Duodenal mucosa (tissue), 2 donors: ENCODE measurements around the gene MYMK.

Source experiments
- H3K27ac ChIP-seq: one replicate; pipeline ENCODE4 v1.7.0; 2013; ENCODE audit warnings: low read depth, low read length
- H3K27me3 ChIP-seq, 2 donors: one replicate each; pipeline ENCODE4 v1.7.0; 2013; ENCODE audit warnings: low read length in 2 of 2, control low read depth in 1 of 2; ENCODE audit not compliant: insufficient read depth in 2 of 2, control insufficient read depth in 1 of 2
- H3K36me3 ChIP-seq, 2 donors: one replicate each; pipeline ENCODE4 v1.7.0; 2013; ENCODE audit warnings: low read length in 2 of 2, control low read depth in 1 of 2; ENCODE audit not compliant: insufficient read depth in 2 of 2, control insufficient read depth in 1 of 2
- H3K4me1 ChIP-seq, 2 donors: one replicate each; pipeline ENCODE4 v1.7.0; 2013; ENCODE audit warnings: low read length in 2 of 2, control low read depth in 1 of 2; ENCODE audit not compliant: insufficient read depth in 2 of 2, control insufficient read depth in 1 of 2
- H3K4me3 ChIP-seq, 2 donors: one replicate each; pipeline ENCODE4 v1.7.0; 2013; ENCODE audit warnings: low read length in 2 of 2, low read depth in 1 of 2
- H3K9ac ChIP-seq, 2 donors: one replicate each; pipeline ENCODE4 v1.7.0; 2013; ENCODE audit warnings: low read length in 2 of 2, low read depth in 1 of 2
- H3K9me3 ChIP-seq, 2 donors: one replicate each; pipeline ENCODE4 v1.7.0; 2013; ENCODE audit warnings: low read length in 2 of 2, control low read depth in 1 of 2; ENCODE audit not compliant: control insufficient read depth in 1 of 2

MYMK gene

GRCh38 chr9:133475292-133476012, 49.3 kb downstream of the MYMK start:
- Histone ChIP-seq H3K27me3 (peaks cover 0 to 14% of the 10 kb centered on the region in 2 donors), H3K9ac (no peak overlapping the region), H3K4me1 (peaks cover 9 to 27% of the 10 kb centered on the region in 2 donors), H3K27ac (no peak overlapping the region), H3K4me3 (no peak overlapping the region), H3K36me3 (no peaks in the 10 kb centered on the region), H3K9me3 (no peaks in the 10 kb centered on the region)

GRCh38 chr9:133474853-133475252, 49.9 kb downstream of the MYMK start:
- H3K9ac ChIP-seq, result no peak overlapping the region
- peaks cover 12 to 33% of the 10 kb centered on the region in 2 donors for H3K4me1 ChIP-seq
- H3K4me3 ChIP-seq, result no peak overlapping the region
- no peak overlapping the region for H3K27ac ChIP-seq
- no peaks in the 10 kb centered on the region for H3K36me3 ChIP-seq
- H3K27me3 ChIP-seq, result peaks cover 0 to 12% of the 10 kb centered on the region in 2 donors
- no peaks in the 10 kb centered on the region for H3K9me3 ChIP-seq

GRCh38 chr9:133474215-133474614, 50.5 kb downstream of the MYMK start:
- Histone ChIP-seq H3K27ac (no peak overlapping the region), H3K4me3 (no peak overlapping the region), H3K4me1 (peaks cover 16 to 30% of the 10 kb centered on the region in 2 donors), H3K27me3 (peaks cover 0 to 6% of the 10 kb centered on the region in 2 donors), H3K36me3 (peaks cover 0 to under 1% of the 10 kb centered on the region in 2 donors), H3K9ac (no peak overlapping the region), H3K9me3 (no peaks in the 10 kb centered on the region)

- H3K27ac ChIP-seq, result no peak overlapping the region
- H3K36me3 ChIP-seq, result peaks cover 0 to 5% of the 10 kb centered on the region in 2 donors
- no peak overlapping the region for H3K9ac ChIP-seq
- H3K4me3 ChIP-seq, result no peak overlapping the region
- peaks cover 0 to 6% of the 10 kb centered on the region in 2 donors for H3K27me3 ChIP-seq
- peaks cover 15 to 28% of the 10 kb centered on the region in 2 donors for H3K4me1 ChIP-seq
- H3K9me3 ChIP-seq, result no peaks in the 10 kb centered on the region
Measured at GRCh38 chr9:133473743-133474142, 51.0 kb downstream of the MYMK start.

- Histone ChIP-seq H3K9me3 (no peaks in the 10 kb centered on the region), H3K36me3 (peaks cover 0 to 6% of the 10 kb centered on the region in 2 donors), H3K27me3 (peaks cover 0 to 6% of the 10 kb centered on the region in 2 donors), H3K27ac (no peak overlapping the region), H3K9ac (no peak overlapping the region), H3K4me3 (no peak overlapping the region), H3K4me1 (peaks cover 7 to 25% of the 10 kb centered on the region in 2 donors)
Measured at GRCh38 chr9:133472753-133473378, 51.9 kb downstream of the MYMK start.

GRCh38 chr9:133472277-133472645, 52.5 kb downstream of the MYMK start:
- Histone ChIP-seq H3K4me3 (no peak overlapping the region), H3K9ac (no peak overlapping the region), H3K27me3 (peaks cover 0 to 6% of the 10 kb centered on the region in 2 donors), H3K4me1 (peaks cover 7 to 25% of the 10 kb centered on the region in 2 donors), H3K36me3 (peaks cover 0 to 10% of the 10 kb centered on the region in 2 donors), H3K27ac (no peak overlapping the region), H3K9me3 (no peaks in the 10 kb centered on the region)

GRCh38 chr9:133471551-133472276, 53.0 kb downstream of the MYMK start:
- Histone ChIP-seq H3K4me1 (peaks cover 7 to 25% of the 10 kb centered on the region in 2 donors), H3K27me3 (peaks cover 0 to 6% of the 10 kb centered on the region in 2 donors), H3K4me3 (no peak overlapping the region), H3K9me3 (no peaks in the 10 kb centered on the region), H3K9ac (no peak overlapping the region), H3K36me3 (peaks cover 0 to 13% of the 10 kb centered on the region in 2 donors), H3K27ac (no peak overlapping the region)

GRCh38 chr9:133470988-133471387, 53.8 kb downstream of the MYMK start:
- Histone ChIP-seq H3K4me1 (peaks cover 7 to 25% of the 10 kb centered on the region in 2 donors), H3K4me3 (no peak overlapping the region), H3K27me3 (peaks cover 0 to 6% of the 10 kb centered on the region in 2 donors), H3K36me3 (peaks cover 0 to 13% of the 10 kb centered on the region in 2 donors), H3K27ac (no peak overlapping the region), H3K9me3 (no peaks in the 10 kb centered on the region), H3K9ac (no peak overlapping the region)

GRCh38 chr9:133470427-133470924, 54.3 kb downstream of the MYMK start:
- Histone ChIP-seq H3K4me1 (peaks cover 7 to 25% of the 10 kb centered on the region in 2 donors), H3K9ac (no peak overlapping the region), H3K27me3 (peaks cover 0 to 6% of the 10 kb centered on the region in 2 donors), H3K9me3 (no peaks in the 10 kb centered on the region), H3K27ac (no peak overlapping the region), H3K4me3 (no peak overlapping the region), H3K36me3 (peaks cover 0 to 13% of the 10 kb centered on the region in 2 donors)
